ENCODE results near the gene COL2A1. TPM values are rescaled to one million over a fixed set of nuclear protein-coding genes. Genes with fewer than 3 reads are reported as not detected.

COL2A1 gene
- polyA plus RNA-seq, 1 donor (not counting 4 experiments of a cell fraction or from before 2014, with no cell fraction given): 0.03 TPM

GRCh38 chr12:48015954-48016353, 11.7 kb upstream of the COL2A1 start:
- no peak overlapping the region for H3K9ac ChIP-seq (ENCODE audit: control insufficient read depth, extremely low read depth, insufficient read depth, low read length)
- H3K9me1 ChIP-seq (ENCODE audit: control insufficient read depth, extremely low read depth, insufficient read depth, low read length): no peaks in the 10 kb centered on the region
- no peaks in the 10 kb centered on the region for H3K4me1 ChIP-seq (ENCODE audit: control insufficient read depth, extremely low read depth, insufficient read depth, low read length)
- H3K36me3 ChIP-seq (ENCODE audit: control insufficient read depth in 2 of 2, extremely low read depth in 1 of 2, insufficient read depth in 2 of 2, low read length in 2 of 2): no peaks in the 10 kb centered on the region
- H3K4me3 ChIP-seq (ENCODE audit: control insufficient read depth in 2 of 3, extremely low read depth in 1 of 3, insufficient read depth in 2 of 3, low read depth in 1 of 3, low read length in 3 of 3): no peak overlapping the region
- no peak for DNase-seq (ENCODE audit: low read depth, low spot score)
- no peak overlapping the region for H3K27ac ChIP-seq (ENCODE audit: control insufficient read depth, insufficient read depth, low read length)
- dilution Hi-C loops (cut with MboI; ENCODE audit: extremely low pct_ligation_motif_present, low sequenced_read_pairs): no loop called here
- no peak for FAIRE-seq
- H2AFZ ChIP-seq (ENCODE audit: control insufficient read depth, low read length): no peak overlapping the region
- peaks cover 18% of the 10 kb centered on the region for H3K27me3 ChIP-seq (ENCODE audit: control insufficient read depth, extremely low read depth, insufficient read depth, low read length)
- TF ChIP-seq CTCF (optimal IDR thresholded peaks at IDR 0.05 in 1 of 3, IDR thresholded peaks at IDR 0.05 in 1 of 3, conservative IDR thresholded peaks at IDR 0.05 in 1 of 3; ENCODE audit: extremely low read depth in 1 of 3, insufficient read depth in 2 of 3, low read length in 3 of 3): no peak
- TF ChIP-seq EZH2 (IDR thresholded peaks at IDR 0.05; ENCODE audit: low read length): no peak
- no peaks in the 10 kb centered on the region for H3K9me3 ChIP-seq (ENCODE audit: control insufficient read depth, low read depth, low read length)
- H3K4me2 ChIP-seq (ENCODE audit: control insufficient read depth, extremely low read depth, insufficient read depth, low read depth, low read length): no peak overlapping the region
- no peaks in the 10 kb centered on the region for H4K20me1 ChIP-seq (ENCODE audit: control insufficient read depth, extremely low read depth, insufficient read depth, low read length)
- no peaks in the 10 kb centered on the region for H3K79me2 ChIP-seq (ENCODE audit: control insufficient read depth, insufficient read depth, low read length)

GRCh38 chr12:48015129-48015528, 10.9 kb upstream of the COL2A1 start:
- no peaks in the 10 kb centered on the region for H3K79me2 ChIP-seq (ENCODE audit: control insufficient read depth, insufficient read depth, low read length)
- H3K4me1 ChIP-seq (ENCODE audit: control insufficient read depth, extremely low read depth, insufficient read depth, low read length): no peaks in the 10 kb centered on the region
- H4K20me1 ChIP-seq (ENCODE audit: control insufficient read depth, extremely low read depth, insufficient read depth, low read length): no peaks in the 10 kb centered on the region
- H2AFZ ChIP-seq (ENCODE audit: control insufficient read depth, low read length): no peak overlapping the region
- dilution Hi-C loops (cut with MboI; ENCODE audit: extremely low pct_ligation_motif_present, low sequenced_read_pairs): no loop called here
- no peaks in the 10 kb centered on the region for H3K9me3 ChIP-seq (ENCODE audit: control insufficient read depth, low read depth, low read length)
- no peak overlapping the region for H3K27ac ChIP-seq (ENCODE audit: control insufficient read depth, insufficient read depth, low read length)
- H3K36me3 ChIP-seq (ENCODE audit: control insufficient read depth in 2 of 2, extremely low read depth in 1 of 2, insufficient read depth in 2 of 2, low read length in 2 of 2): no peaks in the 10 kb centered on the region
- no peak overlapping the region for H3K4me3 ChIP-seq (ENCODE audit: control insufficient read depth in 2 of 3, extremely low read depth in 1 of 3, insufficient read depth in 2 of 3, low read depth in 1 of 3, low read length in 3 of 3)
- H3K9ac ChIP-seq (ENCODE audit: control insufficient read depth, extremely low read depth, insufficient read depth, low read length): no peak overlapping the region
- TF ChIP-seq EZH2 (IDR thresholded peaks at IDR 0.05; ENCODE audit: low read length) (no peak), CTCF (optimal IDR thresholded peaks at IDR 0.05 in 1 of 3, IDR thresholded peaks at IDR 0.05 in 1 of 3, conservative IDR thresholded peaks at IDR 0.05 in 1 of 3; ENCODE audit: extremely low read depth in 1 of 3, insufficient read depth in 2 of 3, low read length in 3 of 3) (no peak)
- H3K27me3 ChIP-seq (ENCODE audit: control insufficient read depth, extremely low read depth, insufficient read depth, low read length): peaks cover 18% of the 10 kb centered on the region
- H3K9me1 ChIP-seq (ENCODE audit: control insufficient read depth, extremely low read depth, insufficient read depth, low read length): no peaks in the 10 kb centered on the region
- FAIRE-seq (no peak), DNase-seq (ENCODE audit: low read depth, low spot score) (no peak)
- H3K4me2 ChIP-seq (ENCODE audit: control insufficient read depth, extremely low read depth, insufficient read depth, low read depth, low read length): no peak overlapping the region

Data from keratinocyte (primary cell).